HepG2 (cell line): Measurements from ENCODE around the gene NAV2. TPM values are rescaled to one million over a fixed set of nuclear protein-coding genes. Genes with fewer than 3 reads are reported as not detected.

ENCODE experiments used
- ATAC-seq: fragments of 200-7000 bp; cut with Tn5 transposase; 3 replicates; pipeline ENCODE4 v1.9.1; 2020; ENCODE audit warnings: mild to moderate bottlenecking, moderate library complexity
- BruUV-seq: library from RNA; stranded (reverse); fragments of 400-500 nt; replicated peaks from 2 replicates; lab custom pipeline; 2021; lab: Mats Ljungman, UMichigan
- CTCF ChIA-PET: fragments of 300-600 bp; formaldehyde crosslinking; extraction: SDS; loops from one replicate; lab custom pipeline; 2021; ENCODE audit warnings: low total read pairs, inconsistent platforms, low intra/inter-chr PET ratio; lab: Yijun Ruan, JAX
- POLR2A ChIA-PET: fragments of 350-600 bp; sonication (Branson Sonifier 250); formaldehyde crosslinking; loops from one replicate; lab custom pipeline; 2020; ENCODE audit warnings: antibody characterized with exemption, inconsistent platforms; lab: Yijun Ruan, JAX
- DNase-seq: peaks from one replicate; pipeline ENCODE4 v3.0.0-alpha.2; 2015; ENCODE audit warnings: low spot score
- FAIRE-seq: peaks from 3 replicates; lab custom pipeline; 2011; peaks lifted over from hg19 to GRCh38; lab: Jason Lieb, UNC
- H2AFZ ChIP-seq: one replicate; pipeline ENCODE4 v1.6.1; 2011; ENCODE audit warnings: low read length, inconsistent platforms
- H3K27ac ChIP-seq: fragments of 300-600 bp; 3 replicates; pipeline ENCODE4 v1.8.0; 2011; ENCODE audit warnings: mixed run types, mild to moderate bottlenecking, mixed read lengths, low read length, inconsistent platforms; ENCODE audit not compliant: insufficient read depth; ENCODE audit errors: extremely low read length
- H3K27me3 ChIP-seq, 2 experiments: fragments of 200-600 bp in 1 of 2; 2 replicates in 1 of 2; 3 replicates in 1 of 2; pipeline versions ENCODE4 v1.6.0 to v1.8.0; 2011; ENCODE audit warnings: low read length in 2 of 2, mild to moderate bottlenecking in 2 of 2, moderate library complexity in 2 of 2, inconsistent platforms in 1 of 2; ENCODE audit not compliant: insufficient read depth in 2 of 2, control insufficient read depth in 1 of 2
- H3K36me3 ChIP-seq, 2 experiments: fragments of 200-600 bp in 1 of 2; replicated peaks in 1 of 2; 2 replicates in 1 of 2; 3 replicates in 1 of 2; pipeline versions ENCODE4 v1.5.1 to v1.8.0; 2011; ENCODE audit warnings: low read length in 2 of 2, inconsistent platforms in 1 of 2; ENCODE audit not compliant: insufficient read depth in 2 of 2, control insufficient read depth in 1 of 2
- H3K4me1 ChIP-seq: 2 replicates; pipeline ENCODE4 v1.5.1; 2012; ENCODE audit warnings: low read length, inconsistent platforms; ENCODE audit not compliant: insufficient read depth
- H3K4me2 ChIP-seq: 2 replicates; pipeline ENCODE4 v1.6.0; 2011; ENCODE audit warnings: low read depth, low read length, inconsistent platforms
- H3K4me3 ChIP-seq, 3 experiments: fragments of 200-600 bp in 1 of 3; sonication (generic), shearing (Covaris generic) in 1 of 3; replicated peaks in 1 of 3; 2 replicates each; pipeline ENCODE4 v1.5.1; 2011 to 2016; ENCODE audit warnings: low read length in 3 of 3, inconsistent platforms in 2 of 3, low read depth in 2 of 3, mild to moderate bottlenecking in 2 of 3, control low read depth in 1 of 3, mixed read lengths in 1 of 3; ENCODE audit not compliant: insufficient read depth in 1 of 3
- H3K79me2 ChIP-seq: one replicate; pipeline ENCODE4 v1.6.1; 2011; ENCODE audit warnings: low read length, inconsistent platforms; ENCODE audit not compliant: insufficient read depth
- H3K9ac ChIP-seq: 2 replicates; pipeline ENCODE4 v1.6.0; 2011; ENCODE audit warnings: mild to moderate bottlenecking, low read depth, low read length, inconsistent platforms; ENCODE audit not compliant: insufficient read depth
- H3K9me3 ChIP-seq: 2 replicates; pipeline ENCODE4 v1.5.1; 2012; ENCODE audit warnings: mild to moderate bottlenecking, low read length
- H4K20me1 ChIP-seq: 2 replicates; pipeline ENCODE4 v1.6.0; 2011; ENCODE audit warnings: inconsistent platforms, mild to moderate bottlenecking, low read length, moderate library complexity; ENCODE audit not compliant: insufficient read depth
- ATRX ChIP-seq: sonication (generic); formaldehyde crosslinking; IDR thresholded peaks from 2 replicates; pipeline ENCODE4 v1.4.0; 2020; ENCODE audit warnings: missing genetic modification reagents, borderline replicate concordance
- BHLHE40 ChIP-seq: IDR thresholded peaks from 2 replicates; pipeline ENCODE4 v1.6.1; 2011; ENCODE audit warnings: low read length, improper control_type of control experiment
- EP300 ChIP-seq, 3 experiments: sonication (generic) in 1 of 3; formaldehyde crosslinking in 1 of 3; IDR thresholded peaks; 2 replicates each; pipeline versions ENCODE4 v1.5.1 to v1.6.1; 2011 to 2020; ENCODE audit warnings: low read depth in 2 of 3, low read length in 2 of 3, borderline replicate concordance in 1 of 3, improper control_type of control experiment in 1 of 3, mild to moderate bottlenecking in 1 of 3, missing genetic modification reagents in 1 of 3, moderate library complexity in 1 of 3
- FOXA1 ChIP-seq, 2 experiments: fragments of 450-650 bp in 1 of 2; sonication (generic) in 1 of 2; formaldehyde crosslinking in 1 of 2; IDR thresholded peaks; 2 replicates each; pipeline versions ENCODE4 v1.4.0 to v1.6.1; 2016 to 2020; ENCODE audit warnings: missing genetic modification reagents in 1 of 2
- FOXP1 ChIP-seq, 2 experiments: fragments of 450-650 bp in 1 of 2; IDR thresholded peaks; 2 replicates each; pipeline ENCODE4 v1.6.1; 2017 to 2018; ENCODE audit warnings: antibody characterized with exemption in 1 of 2
- POLR2AphosphoS5 ChIP-seq: IDR thresholded peaks from 2 replicates; pipeline ENCODE4 v1.6.1; 2012; ENCODE audit warnings: low read depth, low read length
- SP2 ChIP-seq: sonication (generic); formaldehyde crosslinking; IDR thresholded peaks from 2 replicates; pipeline ENCODE4 v1.5.1; 2020; ENCODE audit warnings: mild to moderate bottlenecking, missing genetic modification reagents
- ZBTB4 ChIP-seq: sonication (generic); formaldehyde crosslinking; IDR thresholded peaks from 2 replicates; pipeline ENCODE4 v1.4.0; 2020; ENCODE audit warnings: missing genetic modification reagents, mild to moderate bottlenecking, borderline replicate concordance
- ZMYM4 ChIP-seq: sonication (generic); formaldehyde crosslinking; IDR thresholded peaks from 2 replicates; pipeline ENCODE4 v1.8.1; 2023; ENCODE audit warnings: mild to moderate bottlenecking, missing genetic modification reagents
- ZNF230 ChIP-seq: sonication (generic); formaldehyde crosslinking; IDR thresholded peaks from 2 replicates; pipeline ENCODE4 v1.4.0; 2020; ENCODE audit warnings: mild to moderate bottlenecking, missing genetic modification reagents
- ZNF75D ChIP-seq: sonication (generic); formaldehyde crosslinking; IDR thresholded peaks from 2 replicates; pipeline ENCODE4 v1.8.1; 2023; ENCODE audit warnings: missing genetic modification reagents, mild to moderate bottlenecking, borderline replicate concordance
- ZSCAN29 ChIP-seq: sonication (generic); formaldehyde crosslinking; conservative IDR thresholded peaks from 2 replicates; pipeline ENCODE4 v1.4.0; 2020; ENCODE audit warnings: mild to moderate bottlenecking, missing genetic modification reagents
- WGBS: methylation state at CpG from one replicate; pipeline ENCODE4 v1.1.6; 2017; ENCODE audit warnings: low lambda C conversion rate; 5-methylcytosine and 5-hydroxymethylcytosine counted together
- in situ Hi-C: cut with HindIII; loops from 2 replicates; pipeline ENCODE4 v1.10.0; 2017; ENCODE audit warnings: low pct_unique_long_range_greater_than_20kb; ENCODE audit not compliant: extremely low pct_ligation_motif_present
- intact Hi-C: fragments of 100-400 bp; cut with micrococcal nuclease; formaldehyde crosslinking; loops from one replicate; pipeline ENCODE4 v1.10.0; 2022; ENCODE audit not compliant: unreplicated experiment
- polyA plus RNA-seq, 8 experiments: library from polyadenylated mRNA; depleted of rRNA in 3 of 8; stranded (reverse) in 7 of 8; unstranded in 1 of 8; fragments of >200 nt; fragmentation: Illumina TruSeq in 4 of 8; extraction: Trizol in 4 of 8; gene quantifications; 2 replicates each; pipeline versions ENCODE4 v1.2.1 to v1.2.3, GENCODE V29; 2011 to 2016; ENCODE audit warnings: low read depth in 4 of 8, missing spikeins in 1 of 8, mixed read lengths in 1 of 8; ENCODE audit not compliant: insufficient read depth in 1 of 8
- total RNA-seq, 5 experiments: library from RNA; depleted of rRNA; stranded (reverse); fragments of >200 nt; fragmentation: Illumina TruSeq; extraction: Trizol; gene quantifications; 2 replicates each; pipeline ENCODE4 v1.2.3, GENCODE V29; 2016; ENCODE audit warnings: low read depth in 1 of 5
- TF ChIP-seq, protein P1 (sequence below): IDR thresholded peaks from 2 replicates; pipeline ENCODE4 v1.6.1; 2016
- TF ChIP-seq, protein P2 (sequence below): IDR thresholded peaks from 2 replicates; pipeline ENCODE4 v1.6.1; 2016; ENCODE audit warnings: low read depth, control low read depth
- TF ChIP-seq, protein P3 (sequence below): sonication (generic); formaldehyde crosslinking; IDR thresholded peaks from 2 replicates; pipeline ENCODE4 v1.4.0; 2020; ENCODE audit warnings: missing genetic modification reagents

Gene NAV2
- total and polyA plus RNA-seq, 2 of the 13 experiments (the other 11 are each of a cell fraction or from before 2014, with no cell fraction given): 9.3 to 34.6 TPM

DNA sequence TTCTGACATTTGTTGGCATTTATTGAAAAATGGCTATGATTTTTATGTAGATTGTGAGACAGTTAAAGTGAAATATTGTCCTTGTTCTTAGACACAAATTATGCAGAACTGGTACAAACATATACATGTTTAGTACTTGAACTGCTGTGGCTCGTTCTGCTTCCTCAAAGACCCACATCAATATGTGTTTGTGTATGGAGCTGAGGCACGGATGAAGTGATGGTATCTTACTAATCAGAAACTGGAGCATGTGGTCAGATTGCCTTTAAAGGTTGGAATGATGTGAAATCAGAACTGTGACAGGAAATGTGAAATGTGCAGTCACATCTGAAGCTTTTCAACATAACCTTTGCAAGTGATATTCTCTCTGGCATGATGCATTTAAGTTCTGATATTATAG lies 130.4 kb downstream of the NAV2 start:
- TF ChIP-seq ATRX (CRISPR knock-in tag) (no peak), SP2 (CRISPR knock-in tag) (no peak), ZBTB4 (CRISPR knock-in tag) (no peak), POLR2AphosphoS5 (no peak), FOXP1 (IDR thresholded peaks at IDR 0.05) (no peak), FOXP1 (CRISPR knock-in tag; IDR thresholded peaks at IDR 0.05) (no peak), ZMYM4 (CRISPR knock-in tag) (no peak), ZNF75D (CRISPR knock-in tag) (no peak), ZSCAN29 (CRISPR knock-in tag) (no peak), EP300 (IDR thresholded peaks at IDR 0.05; ENCODE audit: low read depth in 2 of 2, low read length in 2 of 2) (no peak), EP300 (CRISPR knock-in tag; IDR thresholded peaks at IDR 0.05; ENCODE audit: borderline replicate concordance) (no peak), ZNF230 (CRISPR knock-in tag) (no peak), BHLHE40 (no peak), FOXA1 (IDR thresholded peaks at IDR 0.05) (no peak), FOXA1 (CRISPR knock-in tag; IDR thresholded peaks at IDR 0.05) (no peak)
- TF ChIP-seq, protein P1, sequence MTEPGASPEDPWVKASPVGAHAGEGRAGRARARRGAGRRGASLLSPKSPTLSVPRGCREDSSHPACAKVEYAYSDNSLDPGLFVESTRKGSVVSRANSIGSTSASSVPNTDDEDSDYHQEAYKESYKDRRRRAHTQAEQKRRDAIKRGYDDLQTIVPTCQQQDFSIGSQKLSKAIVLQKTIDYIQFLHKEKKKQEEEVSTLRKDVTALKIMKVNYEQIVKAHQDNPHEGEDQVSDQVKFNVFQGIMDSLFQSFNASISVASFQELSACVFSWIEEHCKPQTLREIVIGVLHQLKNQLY (CRISPR knock-in tag): no peak
- TF ChIP-seq, protein P2, sequence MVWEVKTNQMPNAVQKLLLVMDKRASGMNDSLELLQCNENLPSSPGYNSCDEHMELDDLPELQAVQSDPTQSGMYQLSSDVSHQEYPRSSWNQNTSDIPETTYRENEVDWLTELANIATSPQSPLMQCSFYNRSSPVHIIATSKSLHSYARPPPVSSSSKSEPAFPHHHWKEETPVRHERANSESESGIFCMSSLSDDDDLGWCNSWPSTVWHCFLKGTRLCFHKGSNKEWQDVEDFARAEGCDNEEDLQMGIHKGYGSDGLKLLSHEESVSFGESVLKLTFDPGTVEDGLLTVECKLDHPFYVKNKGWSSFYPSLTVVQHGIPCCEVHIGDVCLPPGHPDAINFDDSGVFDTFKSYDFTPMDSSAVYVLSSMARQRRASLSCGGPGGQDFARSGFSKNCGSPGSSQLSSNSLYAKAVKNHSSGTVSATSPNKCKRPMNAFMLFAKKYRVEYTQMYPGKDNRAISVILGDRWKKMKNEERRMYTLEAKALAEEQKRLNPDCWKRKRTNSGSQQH (CRISPR knock-in tag): no peak
- TF ChIP-seq, protein P3, sequence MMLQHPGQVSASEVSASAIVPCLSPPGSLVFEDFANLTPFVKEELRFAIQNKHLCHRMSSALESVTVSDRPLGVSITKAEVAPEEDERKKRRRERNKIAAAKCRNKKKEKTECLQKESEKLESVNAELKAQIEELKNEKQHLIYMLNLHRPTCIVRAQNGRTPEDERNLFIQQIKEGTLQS (CRISPR knock-in tag): no peak
- no peak for FAIRE-seq
- no peak overlapping the region for H2AFZ ChIP-seq
- H3K4me1 ChIP-seq: no peaks in the 10 kb centered on the region
- no peak overlapping the region for H3K27ac ChIP-seq
- no peaks in the 10 kb centered on the region for H3K79me2 ChIP-seq
- ChIA-PET CTCF (no interaction called here), POLR2A (no interaction called here)
- H3K4me2 ChIP-seq: no peak overlapping the region
- H3K9me3 ChIP-seq: no peaks in the 10 kb centered on the region
- no TSS peak for BruUV-seq
- no peaks in the 10 kb centered on the region for H4K20me1 ChIP-seq
- in situ Hi-C loops (no loop called here), intact Hi-C loops (no loop called here)
- H3K36me3 ChIP-seq: no peaks in the 10 kb centered on the region
- 0% methylated on average over 2 of the region's 2 CpGs for WGBS
- peaks cover 3 to 14% of the 10 kb centered on the region in 2 experiments; a peak in 4 of 5 replicates for H3K27me3 ChIP-seq
- DNase-seq: no peak
- H3K4me3 ChIP-seq: no peak overlapping the region
- ATAC-seq: no peak
- no peak overlapping the region for H3K9ac ChIP-seq
